Mucosa of descending colon (tissue), 3 donors: ENCODE data around the gene MAP2. TPM values are rescaled to one million over a fixed set of nuclear protein-coding genes. Genes with fewer than 3 reads are reported as not detected.

ENCODE experiments used
- ATAC-seq: fragments of 200-7000 bp; cut with Tn5 transposase; one replicate; pipeline ENCODE4 v1.9.1; 2020; ENCODE audit warnings: mild to moderate bottlenecking, moderate library complexity
- DNase-seq, 3 donors: peaks; one replicate each; pipeline ENCODE4 v3.0.0-alpha.2; 2020
- H3K36me3 ChIP-seq: fragments of 200-600 bp; one replicate; pipeline ENCODE4 v1.8.0; 2021; ENCODE audit warnings: low read depth, mild to moderate bottlenecking
- H3K4me1 ChIP-seq: fragments of 200-600 bp; one replicate; pipeline ENCODE4 v1.8.0; 2021; ENCODE audit warnings: low read depth, mild to moderate bottlenecking
- H3K4me3 ChIP-seq: fragments of 200-600 bp; one replicate; pipeline ENCODE4 v1.8.0; 2021; ENCODE audit warnings: mild to moderate bottlenecking
- H3K9me3 ChIP-seq: fragments of 200-600 bp; one replicate; pipeline ENCODE4 v1.8.0; 2021; ENCODE audit warnings: mild to moderate bottlenecking
- CTCF ChIP-seq: fragments of 200-600 bp; IDR thresholded peaks from one replicate; pipeline ENCODE4 v1.8.0; 2022; ENCODE audit warnings: antibody characterized with exemption, mild to moderate bottlenecking
- intact Hi-C, 2 donors: fragments of 100-400 bp; cut with DNase I in 1 of 2; cut with micrococcal nuclease in 1 of 2; formaldehyde crosslinking; loops; one replicate each; pipeline versions ENCODE4 v1.11.0 to v1.11.1; 2022; cut with DNase I, micrococcal nuclease
- total RNA-seq, 3 donors: library from RNA; stranded (reverse); fragmentation: NEBNext Ultra II Directional in 2 of 3; extraction: Animal tissue kit (Norgen Biotek cat#: 25700) in 2 of 3; gene quantifications; one replicate each; pipeline versions ENCODE4 v1.2.1 to v1.2.4, GENCODE V29; 2021 to 2023
- donor health status: DM: no; HTN: no; CAD: no; lungs with moderate emphysema.
- donor health status: DM: no; HTN: no; CAD: no.
- donor health status: DM: no; HTN: yes; CAD: no.

The MAP2 gene
- total RNA-seq, 3 donors from 2014 or later, result 2.3 to 8.4 (median 2.5) TPM

- H3K36me3 ChIP-seq, result no peaks in the 10 kb centered on the region
- intact Hi-C loops, result no loop called here
- no peak overlapping the region for H3K4me3 ChIP-seq
- H3K9me3 ChIP-seq, result no peaks in the 10 kb centered on the region
- H3K4me1 ChIP-seq, result no peaks in the 10 kb centered on the region
- no peak for ATAC-seq
- no peak for DNase-seq
- TF ChIP-seq CTCF, result no peak
Measured at GRCh38 chr2:209424781-209425470, 1.1 kb downstream of the MAP2 start.

- ATAC-seq (no peak), DNase-seq (no peak)
- TF ChIP-seq CTCF, result no peak
- Histone ChIP-seq H3K9me3 (no peaks in the 10 kb centered on the region), H3K36me3 (no peaks in the 10 kb centered on the region), H3K4me1 (no peaks in the 10 kb centered on the region), H3K4me3 (no peak overlapping the region)
- intact Hi-C loops, result no loop called here
Measured at GRCh38 chr2:209425471-209426071, 1.7 kb downstream of the MAP2 start.

- intact Hi-C loops, result no loop called here
- no peak for DNase-seq
- Histone ChIP-seq H3K36me3 (no peaks in the 10 kb centered on the region), H3K9me3 (no peaks in the 10 kb centered on the region), H3K4me1 (no peaks in the 10 kb centered on the region), H3K4me3 (no peak overlapping the region)
- TF ChIP-seq CTCF, result no peak
- no peak for ATAC-seq
Measured at GRCh38 chr2:209426432-209426831, 2.6 kb downstream of the MAP2 start.

GRCh38 chr2:209431701-209432100 lies 7.9 kb downstream of the MAP2 start:
- TF ChIP-seq CTCF, result no peak
- Histone ChIP-seq H3K4me3 (no peak overlapping the region), H3K36me3 (no peaks in the 10 kb centered on the region), H3K9me3 (no peaks in the 10 kb centered on the region), H3K4me1 (no peaks in the 10 kb centered on the region)
- ATAC-seq, result no peak
- no peak for DNase-seq
- intact Hi-C loops, result no loop called here

GRCh38 chr2:209441541-209441940 lies 17.7 kb downstream of the MAP2 start:
- intact Hi-C loops, result no loop called here
- TF ChIP-seq CTCF, result no peak
- DNase-seq (no peak), ATAC-seq (no peak)
- no peaks in the 10 kb centered on the region for H3K36me3 ChIP-seq
- no peaks in the 10 kb centered on the region for H3K9me3 ChIP-seq
- H3K4me1 ChIP-seq, result no peaks in the 10 kb centered on the region
- no peak overlapping the region for H3K4me3 ChIP-seq
